Skeletal muscle tissue (tissue), 4 donors: Measurements from ENCODE around the gene ASPSCR1. TPM values are rescaled to one million over a fixed set of nuclear protein-coding genes. Genes with fewer than 3 reads are reported as not detected.
A peak's percentile ranks its signal among the peaks of the same experiment; 100 is the strongest.

Source experiments
- H3K27ac ChIP-seq: one replicate; pipeline ENCODE4 v1.7.0; 2013; ENCODE audit warnings: mild to moderate bottlenecking, low read depth, low read length, inconsistent platforms
- H3K27me3 ChIP-seq, 3 donors: one replicate each; pipeline ENCODE4 v1.7.0; 2013; ENCODE audit warnings: low read length in 3 of 3; ENCODE audit not compliant: control insufficient read depth in 3 of 3, insufficient read depth in 3 of 3
- H3K36me3 ChIP-seq, 3 donors: one replicate each; pipeline ENCODE4 v1.7.0; 2013; ENCODE audit warnings: low read length in 3 of 3; ENCODE audit not compliant: control insufficient read depth in 3 of 3, insufficient read depth in 3 of 3
- H3K4me1 ChIP-seq, 3 donors: one replicate each; pipeline ENCODE4 v1.7.0; 2013; ENCODE audit warnings: low read length in 3 of 3, mild to moderate bottlenecking in 3 of 3; ENCODE audit not compliant: control insufficient read depth in 3 of 3, insufficient read depth in 3 of 3
- H3K4me3 ChIP-seq, 3 donors: one replicate each; pipeline ENCODE4 v1.7.0; 2013; ENCODE audit warnings: low read length in 3 of 3
- H3K9ac ChIP-seq, 3 donors: one replicate each; pipeline ENCODE4 v1.7.0; 2013; ENCODE audit warnings: low read length in 3 of 3, mild to moderate bottlenecking in 3 of 3, moderate library complexity in 2 of 3, low read depth in 1 of 3
- H3K9me3 ChIP-seq, 3 donors: one replicate each; pipeline ENCODE4 v1.7.0; 2013; ENCODE audit warnings: low read length in 3 of 3; ENCODE audit not compliant: control insufficient read depth in 3 of 3
- total RNA-seq: library from RNA; depleted of rRNA; stranded (reverse); fragments of >200 nt; gene quantifications from one replicate; pipeline ENCODE4 v1.2.3, GENCODE V29; 2014
- donor health status: Osteomylitis.

The ASPSCR1 gene
- total RNA-seq, 1 donor from 2014 or later, result 18.8 TPM

- Histone ChIP-seq H3K27me3 (no peaks in the 10 kb centered on the region), H3K4me1 (peaks cover 24 to 43% (median 38%) of the 10 kb centered on the region in 3 donors), H3K9me3 (no peaks in the 10 kb centered on the region), H3K27ac (no peak overlapping the region), H3K36me3 (peaks cover 0 to 6% (median 2%) of the 10 kb centered on the region in 3 donors), H3K4me3 (no peak overlapping the region), H3K9ac (no peak overlapping the region)
Observed at GRCh38 chr17:82024859-82025258, 47.4 kb downstream of the ASPSCR1 start.

- Histone ChIP-seq H3K27ac (no peak overlapping the region), H3K36me3 (peaks cover 0 to 6% (median 2%) of the 10 kb centered on the region in 3 donors), H3K4me1 (peaks cover 24 to 44% (median 39%) of the 10 kb centered on the region in 3 donors), H3K27me3 (no peaks in the 10 kb centered on the region), H3K9me3 (no peaks in the 10 kb centered on the region), H3K4me3 (no peak overlapping the region), H3K9ac (peak overlapping the region in 1 of 3 donors; percentile 10)
Observed at GRCh38 chr17:82025401-82026107, 48.1 kb downstream of the ASPSCR1 start.

GRCh38 chr17:82028246-82028645 is 50.8 kb downstream of the ASPSCR1 start:
- Histone ChIP-seq H3K36me3 (peaks cover 0 to 6% (median 2%) of the 10 kb centered on the region in 3 donors), H3K9ac (no peak overlapping the region), H3K4me1 (peaks cover 11 to 37% (median 34%) of the 10 kb centered on the region in 3 donors), H3K27ac (no peak overlapping the region), H3K27me3 (peaks cover 6 to 14% (median 7%) of the 10 kb centered on the region in 3 donors), H3K4me3 (no peak overlapping the region), H3K9me3 (no peaks in the 10 kb centered on the region)

- H3K36me3 ChIP-seq, result peaks cover 0 to 6% (median 2%) of the 10 kb centered on the region in 3 donors
- H3K27ac ChIP-seq, result no peak overlapping the region
- no peaks in the 10 kb centered on the region for H3K9me3 ChIP-seq
- H3K27me3 ChIP-seq, result peaks cover 6 to 18% (median 7%) of the 10 kb centered on the region in 3 donors
- H3K4me3 ChIP-seq, result no peak overlapping the region
- H3K4me1 ChIP-seq, result peaks cover 5 to 30% (median 28%) of the 10 kb centered on the region in 3 donors
- no peak overlapping the region for H3K9ac ChIP-seq
Observed at GRCh38 chr17:82028966-82029365, 51.5 kb downstream of the ASPSCR1 start.

GRCh38 chr17:82029391-82029790 is 52.0 kb downstream of the ASPSCR1 start:
- Histone ChIP-seq H3K27me3 (peaks cover 6 to 18% (median 7%) of the 10 kb centered on the region in 3 donors), H3K36me3 (peaks cover 0 to 6% (median 2%) of the 10 kb centered on the region in 3 donors), H3K4me3 (no peak overlapping the region), H3K4me1 (peaks cover 3 to 26% (median 24%) of the 10 kb centered on the region in 3 donors), H3K9ac (no peak overlapping the region), H3K27ac (no peak overlapping the region), H3K9me3 (no peaks in the 10 kb centered on the region)

GRCh38 chr17:82029990-82030469 is 52.6 kb downstream of the ASPSCR1 start:
- Histone ChIP-seq H3K27me3 (peaks cover 6 to 18% (median 7%) of the 10 kb centered on the region in 3 donors), H3K9me3 (no peaks in the 10 kb centered on the region), H3K27ac (no peak overlapping the region), H3K36me3 (peaks cover 0 to 6% (median 2%) of the 10 kb centered on the region in 3 donors), H3K4me1 (peaks cover 3 to 24% (median 23%) of the 10 kb centered on the region in 3 donors), H3K9ac (peak overlapping the region in 1 of 3 donors; percentile 50), H3K4me3 (peak overlapping the region in 2 of 3 donors; percentile 54 to 71)

GRCh38 chr17:82030470-82031302 is 53.3 kb downstream of the ASPSCR1 start:
- H3K27ac ChIP-seq, result no peak overlapping the region
- peak overlapping the region; percentile 7 to 71 (median 54) for H3K4me3 ChIP-seq
- H3K36me3 ChIP-seq, result peaks cover 2 to 10% (median 4%) of the 10 kb centered on the region in 3 donors
- peaks cover 6 to 18% (median 7%) of the 10 kb centered on the region in 3 donors for H3K27me3 ChIP-seq
- peaks cover 3 to 27% (median 27%) of the 10 kb centered on the region in 3 donors for H3K4me1 ChIP-seq
- H3K9me3 ChIP-seq, result no peaks in the 10 kb centered on the region
- peak overlapping the region in 1 of 3 donors; percentile 50 for H3K9ac ChIP-seq

- Histone ChIP-seq H3K9ac (peak within 1 kb of the TSS in 1 of 3 donors; percentile 50), H3K9me3 (no peaks in the 10 kb centered on the region), H3K4me1 (peaks cover 8 to 34% (median 34%) of the 10 kb centered on the region in 3 donors), H3K4me3 (peak within 1 kb of the TSS; percentile 7 to 71 (median 54)), H3K36me3 (peaks cover 2 to 14% (median 7%) of the 10 kb centered on the region in 3 donors), H3K27ac (no peak within 1 kb of the TSS), H3K27me3 (peaks cover 6 to 18% (median 7%) of the 10 kb centered on the region in 3 donors)
Observed at GRCh38 chr17:82031303-82031884, 54.0 kb downstream of the ASPSCR1 start, which contains the start of gene RAC3. Gene RAC3 (plus strand): TSS chr17:82031678. CDS start chr17:82031762, 84 bp downstream.

GRCh38 chr17:82031885-82032627 is 54.6 kb downstream of the ASPSCR1 start:
- peak overlapping the region in 1 of 3 donors; percentile 40 for H3K9ac ChIP-seq
- peaks cover 6 to 18% (median 7%) of the 10 kb centered on the region in 3 donors for H3K27me3 ChIP-seq
- H3K4me3 ChIP-seq, result no peak overlapping the region
- no peaks in the 10 kb centered on the region for H3K9me3 ChIP-seq
- H3K4me1 ChIP-seq, result peaks cover 13 to 40% (median 40%) of the 10 kb centered on the region in 3 donors
- H3K27ac ChIP-seq, result no peak overlapping the region
- H3K36me3 ChIP-seq, result peaks cover 2 to 11% (median 7%) of the 10 kb centered on the region in 3 donors
